IPS-15b (cell line): ENCODE measurements around the gene WNT9B.

Experiments
- H3K27me3 ChIP-seq: one replicate; pipeline ENCODE4 v1.6.1; 2013; ENCODE audit warnings: low read length; ENCODE audit not compliant: control insufficient read depth, insufficient read depth
- H3K36me3 ChIP-seq: one replicate; pipeline ENCODE4 v1.6.1; 2013; ENCODE audit warnings: low read length; ENCODE audit not compliant: control insufficient read depth, insufficient read depth
- H3K4me1 ChIP-seq: one replicate; pipeline ENCODE4 v1.6.1; 2013; ENCODE audit warnings: mild to moderate bottlenecking, low read length; ENCODE audit not compliant: control insufficient read depth, insufficient read depth
- H3K4me3 ChIP-seq: one replicate; pipeline ENCODE4 v1.5.1; 2013; ENCODE audit warnings: low read depth, low read length
- H3K9ac ChIP-seq: one replicate; pipeline ENCODE4 v1.6.1; 2013; ENCODE audit warnings: low read depth, mild to moderate bottlenecking, low read length
- H3K9me3 ChIP-seq: one replicate; pipeline ENCODE4 v1.6.1; 2013; ENCODE audit warnings: mild to moderate bottlenecking, low read length; ENCODE audit not compliant: control insufficient read depth, insufficient read depth

Gene WNT9B

GRCh38 chr17:46922804-46923635 lies 71.6 kb downstream of the WNT9B start, which contains the start of gene GOSR2:
GOSR2 (plus strand) TSS chr17:46923160; CDS start chr17:46923193, 33 bp downstream.
- H3K9ac ChIP-seq = peak within 1 kb of the TSS; percentile 98
- peaks cover 3% of the 10 kb centered on the region for H3K4me1 ChIP-seq
- H3K9me3 ChIP-seq = no peaks in the 10 kb centered on the region
- peak within 1 kb of the TSS; percentile 95 for H3K4me3 ChIP-seq
- H3K27me3 ChIP-seq = no peaks in the 10 kb centered on the region
- H3K36me3 ChIP-seq = no peaks in the 10 kb centered on the region

DNA sequence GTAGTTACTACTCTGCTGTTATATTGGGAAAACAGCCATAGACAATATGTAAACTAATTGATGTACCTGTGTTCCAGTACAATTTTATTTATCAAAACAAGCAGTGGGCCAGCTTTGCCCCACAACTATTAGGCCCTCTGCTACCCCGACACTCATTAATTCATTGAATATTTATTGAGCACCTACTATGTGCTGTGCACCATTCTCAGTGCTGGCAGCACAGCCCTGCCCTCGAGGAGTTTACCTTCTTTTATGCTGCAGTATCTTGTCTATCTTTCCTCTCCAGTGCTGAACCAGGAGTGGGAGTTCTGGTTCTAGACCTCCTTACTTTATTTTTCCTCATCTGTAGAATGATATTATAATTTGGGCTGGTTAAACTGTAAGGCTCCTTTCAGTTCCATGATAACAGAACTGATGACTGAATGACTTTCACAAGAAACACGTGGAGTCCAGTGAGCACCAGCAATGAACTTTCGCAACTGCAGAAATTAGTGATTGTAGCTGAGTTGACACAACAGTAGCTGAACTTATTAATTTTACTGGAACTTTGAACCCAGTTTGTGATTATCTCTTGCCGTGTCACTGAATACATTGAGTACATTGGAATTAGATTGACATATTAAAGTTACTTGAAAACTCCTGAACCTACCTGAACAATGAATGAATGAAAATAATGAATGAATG lies 73.9 kb downstream of the WNT9B start:
- Histone ChIP-seq H3K9ac (no peak overlapping the region), H3K27me3 (no peaks in the 10 kb centered on the region), H3K4me3 (no peak overlapping the region), H3K4me1 (peaks cover 3% of the 10 kb centered on the region), H3K36me3 (no peaks in the 10 kb centered on the region), H3K9me3 (no peaks in the 10 kb centered on the region)

- peak overlapping the region; percentile 47 for H3K9ac ChIP-seq
- H3K27me3 ChIP-seq = no peaks in the 10 kb centered on the region
- H3K4me3 ChIP-seq = no peak overlapping the region
- peaks cover 3% of the 10 kb centered on the region for H3K4me1 ChIP-seq
- H3K36me3 ChIP-seq = peaks cover 26% of the 10 kb centered on the region
- H3K9me3 ChIP-seq = no peaks in the 10 kb centered on the region
These were observed 77.3 kb downstream of the WNT9B start for GRCh38 chr17:46928467-46929261.

GRCh38 chr17:46929413-46929812 lies 78.0 kb downstream of the WNT9B start:
- no peaks in the 10 kb centered on the region for H3K4me1 ChIP-seq
- H3K4me3 ChIP-seq = no peak overlapping the region
- H3K9ac ChIP-seq = no peak overlapping the region
- H3K36me3 ChIP-seq = peaks cover 26% of the 10 kb centered on the region
- no peaks in the 10 kb centered on the region for H3K27me3 ChIP-seq
- H3K9me3 ChIP-seq = no peaks in the 10 kb centered on the region

GRCh38 chr17:46930051-46930450 lies 78.7 kb downstream of the WNT9B start:
- Histone ChIP-seq H3K36me3 (peaks cover 28% of the 10 kb centered on the region), H3K4me1 (no peaks in the 10 kb centered on the region), H3K27me3 (no peaks in the 10 kb centered on the region), H3K9me3 (no peaks in the 10 kb centered on the region), H3K4me3 (no peak overlapping the region), H3K9ac (no peak overlapping the region)

DNA sequence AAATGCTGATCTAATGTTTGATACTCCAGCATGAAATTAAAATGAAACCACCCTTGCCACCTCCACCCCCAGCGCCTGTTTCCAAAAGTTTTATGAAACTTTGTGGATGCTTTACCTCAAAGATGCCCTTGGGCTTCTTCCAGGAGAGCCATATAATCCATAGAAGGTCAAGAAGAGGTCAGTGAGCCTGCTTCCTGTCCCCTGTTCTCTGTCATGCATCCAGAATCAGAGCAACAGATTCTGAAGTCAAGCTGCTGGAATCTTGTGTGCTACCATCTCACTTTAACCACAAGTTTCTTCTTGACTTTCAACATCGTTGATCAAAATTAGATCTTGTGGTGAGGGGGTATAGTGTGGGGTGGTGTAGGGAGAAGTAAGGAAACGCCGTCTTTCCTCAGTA lies 80.2 kb downstream of the WNT9B start:
- Histone ChIP-seq H3K27me3 (no peaks in the 10 kb centered on the region), H3K4me1 (no peaks in the 10 kb centered on the region), H3K9me3 (no peaks in the 10 kb centered on the region)

DNA sequence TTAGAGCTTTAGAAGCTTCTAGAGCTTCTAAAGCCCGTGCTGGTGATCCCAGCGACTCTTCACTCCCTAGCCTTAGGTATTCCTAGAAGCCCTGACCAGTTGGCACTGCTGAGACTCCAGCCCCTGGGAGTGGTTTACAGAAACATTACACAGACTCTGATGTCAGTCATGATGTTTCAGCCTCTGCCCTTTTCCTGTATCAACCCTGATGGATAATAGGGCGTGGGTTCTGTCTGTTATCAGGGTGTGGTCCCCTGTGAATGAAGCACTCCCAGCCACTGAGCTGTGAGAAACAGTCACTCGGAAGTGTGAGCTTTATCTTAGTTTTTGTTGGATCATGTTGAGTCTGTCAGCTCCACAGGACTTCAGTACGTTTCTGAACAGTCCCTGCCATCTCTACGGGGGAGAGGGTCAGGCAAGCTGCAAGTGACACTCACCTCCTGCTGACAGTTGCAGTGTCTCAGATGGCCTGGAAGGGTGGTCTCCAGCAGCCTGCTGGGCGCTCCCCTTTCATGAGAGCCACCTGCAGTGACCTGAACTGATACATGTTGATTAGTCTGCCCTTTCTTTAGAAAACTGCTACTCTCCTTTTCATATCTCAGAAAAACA lies 84.4 kb downstream of the WNT9B start:
- Histone ChIP-seq H3K9me3 (no peaks in the 10 kb centered on the region), H3K4me1 (no peaks in the 10 kb centered on the region), H3K27me3 (no peaks in the 10 kb centered on the region), H3K9ac (no peak overlapping the region), H3K4me3 (no peak overlapping the region), H3K36me3 (peaks cover 48% of the 10 kb centered on the region)

More for the DNA sequence above, 80.2 kb downstream of the WNT9B start:
- Histone ChIP-seq H3K4me3 (no peak overlapping the region), H3K36me3 (peaks cover 34% of the 10 kb centered on the region), H3K9ac (no peak overlapping the region)
